Progenitor cell of endocrine pancreas (in vitro differentiated cells): ENCODE measurements around the gene LIPH. TPM values are rescaled to one million over a fixed set of nuclear protein-coding genes. Genes with fewer than 3 reads are reported as not detected.
A peak's percentile ranks its signal among the peaks of the same experiment; 100 is the strongest.
"Not testable (repeated sequence)": the region's sequence is repeated elsewhere in the genome, so short reads cannot be mapped to it uniquely, and the experiment has no call there.

Source experiments
- DNase-seq: peaks from one replicate; pipeline ENCODE4 v3.0.0; 2021; ENCODE audit warnings: low spot score; ENCODE audit not compliant: unreplicated experiment
- H3K27ac Mint-ChIP-seq: 2 replicates; pipeline ENCODE4 v1.8.0; 2021; ENCODE audit warnings: mild to moderate bottlenecking, moderate library complexity, mixed read lengths
- H3K27me3 Mint-ChIP-seq: 2 replicates; pipeline ENCODE4 v1.8.0; 2021; ENCODE audit warnings: mixed read lengths
- H3K36me3 Mint-ChIP-seq: 2 replicates; pipeline ENCODE4 v1.8.0; 2022; ENCODE audit warnings: mixed read lengths; ENCODE audit not compliant: insufficient read depth
- H3K4me1 Mint-ChIP-seq: 2 replicates; pipeline ENCODE4 v1.8.0; 2021; ENCODE audit warnings: low read depth, mixed read lengths
- H3K4me3 Mint-ChIP-seq: 2 replicates; pipeline ENCODE4 v1.8.0; 2021; ENCODE audit warnings: low read depth, mild to moderate bottlenecking, moderate library complexity, mixed read lengths
- H3K9me3 Mint-ChIP-seq: 2 replicates; pipeline ENCODE4 v1.8.0; 2021; ENCODE audit warnings: low read depth, mixed read lengths
- CTCF ChIP-seq: fragments of 200-600 bp; sonication (generic); IDR thresholded peaks from one replicate; pipeline ENCODE4 v1.5.0; 2021; ENCODE audit warnings: antibody characterized with exemption, mild to moderate bottlenecking; ENCODE audit not compliant: unreplicated experiment
- total RNA-seq: library from RNA; stranded (reverse); gene quantifications from 2 replicates; pipeline ENCODE4 v1.2.1, GENCODE V29; 2021

LIPH gene
- total RNA-seq, 1 donor from 2014 or later = 0.79 TPM

- Mint-ChIP-seq H3K27ac (peak overlapping the region; percentile 14), H3K9me3 (peaks cover 14% of the 10 kb centered on the region)
- DNase-seq = peak; percentile 37
- H3K4me1 Mint-ChIP-seq, H3K4me3 Mint-ChIP-seq, H3K27me3 Mint-ChIP-seq, H3K36me3 Mint-ChIP-seq: not testable (repeated sequence)
- peak; percentile 69 for TF ChIP-seq CTCF
Observed at GRCh38 chr3:185575108-185575869, 22.9 kb upstream of the LIPH start.

- Mint-ChIP-seq H3K4me1 (peaks cover 5% of the 10 kb centered on the region), H3K36me3 (peaks cover 1% of the 10 kb centered on the region), H3K4me3 (no peak overlapping the region), H3K27me3 (no peaks in the 10 kb centered on the region), H3K27ac (no peak overlapping the region), H3K9me3 (peaks cover 14% of the 10 kb centered on the region)
- no peak for TF ChIP-seq CTCF
- no peak for DNase-seq
Observed at GRCh38 chr3:185572183-185572582, 19.8 kb upstream of the LIPH start.

DNA sequence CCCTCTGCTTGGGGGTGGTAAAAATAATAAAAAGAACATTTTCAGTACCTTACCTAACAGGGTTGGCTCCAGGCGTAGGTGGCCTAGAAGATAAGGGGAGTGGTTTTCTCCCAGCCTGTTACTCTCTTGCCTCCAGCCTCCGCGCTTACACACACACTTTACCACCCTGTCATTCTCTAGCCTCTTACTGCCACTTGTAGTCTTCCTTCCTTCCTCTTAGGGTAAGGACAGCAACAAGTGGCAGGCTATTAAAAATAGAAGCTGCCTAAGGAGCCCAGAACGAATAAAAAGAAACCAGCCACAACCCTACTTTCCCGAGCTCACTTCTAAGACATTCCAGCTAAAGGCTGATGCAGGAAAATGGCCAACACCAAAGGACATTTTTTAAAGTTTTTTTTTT, 9.6 kb upstream of the LIPH start:
- no peak for TF ChIP-seq CTCF
- DNase-seq = no peak
- H3K4me3 Mint-ChIP-seq = no peak overlapping the region
- peaks cover 7% of the 10 kb centered on the region for H3K27me3 Mint-ChIP-seq
- no peaks in the 10 kb centered on the region for H3K36me3 Mint-ChIP-seq
- no peaks in the 10 kb centered on the region for H3K9me3 Mint-ChIP-seq
- H3K27ac Mint-ChIP-seq = no peak overlapping the region
- peaks cover 13% of the 10 kb centered on the region for H3K4me1 Mint-ChIP-seq

GRCh38 chr3:185561374-185561943, 9.1 kb upstream of the LIPH start:
- H3K27me3 Mint-ChIP-seq = peaks cover 7% of the 10 kb centered on the region
- H3K4me1 Mint-ChIP-seq = peaks cover 13% of the 10 kb centered on the region
- no peak overlapping the region for H3K4me3 Mint-ChIP-seq
- no peaks in the 10 kb centered on the region for H3K36me3 Mint-ChIP-seq
- DNase-seq = no peak
- H3K9me3 Mint-ChIP-seq = no peaks in the 10 kb centered on the region
- no peak for TF ChIP-seq CTCF
- H3K27ac Mint-ChIP-seq = no peak overlapping the region

DNA sequence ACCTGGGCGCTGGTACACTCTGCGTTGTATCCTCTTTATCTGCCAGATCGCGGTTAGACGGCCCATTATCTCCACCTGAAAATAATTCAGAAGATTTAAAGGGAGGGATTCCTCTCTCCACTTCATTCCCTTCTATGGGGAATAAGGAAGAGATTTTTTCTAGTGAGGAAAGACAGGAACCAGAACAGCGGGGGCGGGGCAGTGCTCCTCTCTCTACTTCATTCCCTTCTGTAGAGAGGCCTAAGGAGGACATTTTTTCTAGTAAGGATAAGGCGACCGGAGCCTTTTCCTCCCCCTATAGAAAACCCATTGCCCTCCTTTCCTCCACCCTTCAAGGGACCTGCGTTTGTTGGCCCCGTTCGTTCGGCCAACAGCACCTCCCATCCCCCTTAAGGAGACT, 8.3 kb upstream of the LIPH start:
- H3K4me3 Mint-ChIP-seq = no peak overlapping the region
- no peak for TF ChIP-seq CTCF
- H3K9me3 Mint-ChIP-seq = no peaks in the 10 kb centered on the region
- peaks cover 15% of the 10 kb centered on the region for H3K4me1 Mint-ChIP-seq
- no peak for DNase-seq
- peaks cover 7% of the 10 kb centered on the region for H3K27me3 Mint-ChIP-seq
- H3K27ac Mint-ChIP-seq = no peak overlapping the region
- no peaks in the 10 kb centered on the region for H3K36me3 Mint-ChIP-seq
